GM19023 (cell line): ENCODE data around the gene UNCX.
"Not testable (repeated sequence)": the region's sequence is repeated elsewhere in the genome, so short reads cannot be mapped to it uniquely, and the experiment has no call there.

Source experiments
- ATAC-seq: cut with Tn5 transposase; IDR thresholded peaks from one replicate; pipeline ENCODE4 v1.9.1; 2021; ENCODE audit warnings: mild to moderate bottlenecking, moderate library complexity; ENCODE audit not compliant: unreplicated experiment

Gene UNCX

DNA sequence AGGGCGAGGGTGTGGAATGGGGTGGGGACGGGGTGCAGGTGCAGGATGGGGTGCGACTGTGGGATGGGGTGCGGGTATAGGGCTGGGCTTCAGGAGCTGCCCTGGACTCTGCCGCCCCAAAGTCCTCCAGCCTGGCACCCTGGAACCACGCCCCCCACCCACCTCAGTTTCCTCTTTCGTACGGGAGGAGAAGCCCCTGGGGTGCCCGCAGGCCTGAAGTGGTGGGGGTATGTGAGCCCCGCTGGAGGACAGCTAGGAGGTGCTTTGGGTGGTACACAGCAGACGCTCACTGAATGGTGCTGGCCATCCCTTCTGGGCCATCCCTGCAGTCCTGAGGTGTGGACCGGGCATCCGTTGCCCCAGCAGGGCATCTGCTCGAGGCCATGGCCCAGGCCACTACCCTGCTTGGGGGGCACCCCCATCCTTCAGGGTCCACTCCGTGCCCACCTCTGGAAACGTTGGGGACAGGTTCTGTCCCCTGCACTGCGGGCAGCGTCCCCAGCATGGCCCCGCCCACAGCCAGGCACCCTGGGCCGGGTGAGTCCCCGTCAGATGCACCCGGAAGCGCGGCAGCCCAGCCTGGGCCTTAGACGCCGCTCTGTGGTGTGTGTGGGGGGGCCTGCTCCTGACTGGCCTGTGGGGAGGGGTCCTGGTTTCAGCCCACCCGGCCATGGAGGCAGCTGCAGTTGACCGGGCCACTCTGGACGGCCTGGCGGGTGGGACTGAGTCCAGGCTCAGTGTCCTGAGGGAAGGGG, 41.6 kb downstream of the UNCX start:
- no peak for ATAC-seq

DNA sequence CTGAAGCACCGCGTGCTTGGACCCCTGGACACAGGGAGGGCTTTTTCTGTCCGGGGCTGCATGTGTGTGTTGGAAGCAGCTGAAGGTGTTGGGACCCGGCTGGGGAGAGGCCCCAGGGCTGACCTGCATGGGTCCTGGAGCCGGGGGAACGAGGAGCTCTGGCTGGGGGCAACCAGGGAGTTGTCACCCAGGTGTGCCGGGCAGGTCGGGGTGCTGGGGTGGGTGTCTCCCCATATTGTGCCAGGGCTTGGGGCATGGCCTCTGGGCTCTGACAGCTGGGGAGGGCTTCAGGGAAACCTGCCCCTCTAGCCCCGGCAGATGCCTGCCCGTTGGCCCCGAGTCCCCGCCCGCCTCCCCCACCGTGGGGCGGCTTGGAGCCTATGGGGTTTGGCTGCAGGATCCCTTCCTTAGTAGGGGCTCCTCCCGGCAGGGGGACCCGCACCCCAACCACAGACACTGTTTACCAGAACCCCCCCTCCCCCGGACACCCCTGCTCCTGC, 42.3 kb downstream of the UNCX start:
- no peak for ATAC-seq

DNA sequence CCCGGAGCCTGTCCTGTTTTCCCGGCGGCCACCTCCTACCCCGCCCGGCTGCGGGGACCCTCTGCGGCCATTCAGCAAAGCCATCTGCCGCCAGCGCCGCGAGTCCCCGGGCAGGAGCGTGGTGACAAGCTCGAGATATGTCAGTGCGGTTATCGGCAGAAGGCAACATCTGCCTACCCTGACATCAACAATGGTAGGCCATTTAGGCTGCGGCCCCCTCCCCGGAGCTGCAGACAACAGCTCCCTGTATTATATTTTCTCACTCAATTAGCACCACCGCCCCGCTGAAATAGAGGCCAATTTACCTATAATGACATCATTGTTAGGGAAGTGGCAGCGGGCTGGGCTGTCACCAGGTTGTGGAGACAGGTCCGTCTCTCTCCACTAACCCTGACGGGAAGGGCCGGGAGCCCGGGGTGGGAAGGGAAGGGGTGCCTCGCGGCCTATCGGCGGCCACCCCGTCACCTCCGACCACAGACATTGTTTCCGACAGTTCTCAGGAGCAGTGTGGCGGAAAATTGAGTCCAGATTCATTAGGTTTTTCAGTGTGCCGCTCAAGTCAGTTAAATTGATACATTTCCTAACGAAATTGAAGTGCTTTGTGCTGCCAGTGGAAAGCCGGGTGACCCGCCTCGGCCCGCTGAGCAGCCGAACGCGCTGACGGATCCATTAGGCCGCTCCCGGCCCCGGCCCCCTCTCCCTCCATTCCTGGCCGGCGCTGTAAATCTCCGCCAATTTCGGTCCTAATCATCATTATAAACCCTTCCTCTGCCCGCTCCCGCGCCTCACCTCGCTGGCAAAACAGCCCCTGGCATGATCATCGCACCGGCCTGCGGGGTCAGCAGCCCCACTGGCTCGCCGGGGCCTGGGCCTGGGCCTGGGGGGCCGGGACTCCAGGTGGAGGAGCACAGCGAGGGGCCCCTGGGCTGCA, 43.0 kb downstream of the UNCX start:
- ATAC-seq: no peak

DNA sequence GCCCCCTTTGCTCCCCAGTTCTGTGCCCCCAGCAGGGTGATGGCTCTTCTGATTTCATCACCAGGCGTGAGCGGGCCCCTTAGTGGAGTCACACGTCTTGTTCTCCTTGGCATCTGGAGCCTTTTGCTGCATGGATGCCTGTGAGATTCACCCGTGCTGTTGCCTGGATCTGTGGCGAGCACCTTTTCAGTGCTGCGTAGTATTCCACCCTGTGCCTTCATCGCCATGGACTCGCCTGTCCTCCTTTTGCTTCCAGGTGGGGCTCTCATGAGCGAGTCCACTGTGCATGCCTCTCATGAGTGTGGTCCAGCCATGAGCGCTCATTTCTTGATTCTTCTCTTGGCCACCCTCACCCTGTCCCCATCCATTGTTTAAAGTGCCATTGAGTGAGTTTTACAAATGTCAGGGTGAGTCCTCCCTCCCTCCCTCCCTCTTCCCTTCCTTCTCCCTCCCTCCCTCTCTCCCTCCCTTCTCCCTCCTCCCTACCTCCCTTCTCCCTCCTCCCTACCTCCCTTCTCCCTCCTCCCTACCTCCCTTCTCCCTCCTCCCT, 44.0 kb downstream of the UNCX start:
- no peak for ATAC-seq

DNA sequence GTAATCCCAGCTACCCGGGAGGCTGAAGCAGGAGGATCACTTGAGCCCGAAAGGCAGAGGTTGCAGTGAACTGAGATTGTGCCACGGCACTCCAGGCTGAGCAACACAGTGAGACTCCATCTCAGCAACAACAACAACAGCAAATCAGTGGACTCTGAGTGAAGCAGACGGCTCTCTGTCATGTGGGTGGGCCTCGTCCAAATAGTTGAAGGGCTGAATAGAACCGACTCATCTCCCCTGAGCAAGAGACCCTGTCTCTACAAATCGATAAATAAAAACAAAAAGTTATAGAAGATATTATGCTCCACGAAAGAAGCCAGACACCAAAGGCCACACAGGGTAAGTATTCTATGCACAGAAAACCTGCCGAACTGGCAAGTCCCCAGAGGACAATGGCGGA, 45.9 kb downstream of the UNCX start:
- no peak for ATAC-seq

DNA sequence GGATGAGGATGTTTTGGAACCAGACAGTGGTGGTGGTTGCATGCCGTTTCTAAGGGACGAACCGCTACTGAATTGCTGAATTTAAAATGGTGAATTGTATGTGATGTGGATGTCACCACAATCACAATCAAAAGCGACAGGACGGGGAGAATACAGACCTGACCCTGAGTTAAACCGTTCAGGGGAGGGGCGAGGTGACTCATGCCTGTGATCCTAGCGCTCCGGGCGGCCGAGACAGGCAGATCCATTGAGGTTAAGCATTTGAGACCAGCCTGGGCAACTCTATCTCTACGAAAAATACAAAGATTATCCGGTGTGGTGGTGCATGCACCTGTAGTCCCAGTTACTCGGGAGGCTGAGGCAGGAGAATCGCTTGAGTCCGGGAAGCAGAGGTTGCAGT, 46.4 kb downstream of the UNCX start:
- no peak for ATAC-seq

DNA sequence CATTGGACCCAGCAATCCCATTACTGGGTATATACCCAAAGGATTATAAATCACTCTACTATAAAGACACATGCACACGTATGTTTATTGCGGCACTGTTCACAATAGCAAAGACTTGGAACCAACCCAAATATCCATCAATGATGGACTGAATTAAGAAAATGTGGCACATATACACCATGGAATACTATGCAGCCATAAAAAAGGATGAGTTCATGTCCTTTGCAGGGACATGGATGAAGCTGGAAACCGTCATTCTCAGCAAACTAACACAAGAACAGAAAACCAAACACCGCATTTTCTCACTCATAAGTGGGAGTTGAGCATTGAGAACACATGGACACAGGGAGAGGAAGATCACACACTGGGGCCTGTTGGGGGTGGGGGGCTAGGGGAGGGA, 47.2 kb downstream of the UNCX start:
- ATAC-seq: not testable (repeated sequence)

DNA sequence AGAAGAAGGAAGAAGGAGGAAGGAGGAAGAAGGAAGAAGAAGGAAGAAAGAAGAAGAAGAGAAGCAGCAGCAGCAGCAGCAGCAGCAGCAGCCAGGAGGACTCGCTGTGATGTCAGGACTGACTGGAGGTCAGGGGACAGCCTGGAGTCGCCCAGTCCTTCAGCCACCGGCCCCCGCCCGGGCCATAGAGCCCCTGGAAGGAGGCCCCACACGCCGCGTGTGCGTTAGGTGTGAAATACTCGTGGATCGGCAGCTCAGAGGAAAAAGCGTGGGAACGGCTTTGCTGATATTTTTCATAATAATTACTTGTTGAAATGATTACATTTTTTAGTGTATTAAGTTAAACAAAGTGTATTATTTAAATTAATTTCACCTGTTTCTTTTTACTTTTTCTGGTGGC, 48.4 kb downstream of the UNCX start:
- no peak for ATAC-seq

DNA sequence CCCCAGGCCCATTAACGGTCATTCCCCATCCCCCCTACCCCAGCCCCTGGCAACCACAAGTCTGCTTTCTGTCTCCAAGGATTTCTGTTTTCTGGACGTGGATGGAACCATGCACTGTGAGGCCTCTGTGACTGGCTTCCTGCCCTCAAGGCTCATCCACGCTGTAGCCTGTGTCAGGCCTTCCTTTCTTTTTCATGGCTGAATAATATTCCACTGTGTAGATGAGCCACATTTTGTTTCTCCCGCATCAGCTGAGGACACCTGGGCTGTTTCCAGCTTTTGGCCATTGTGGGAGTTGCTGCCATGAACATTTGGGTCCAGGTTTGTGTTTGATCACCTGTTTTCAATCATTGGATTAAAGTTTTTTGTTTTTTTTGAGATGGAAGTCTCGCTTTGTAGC, 50.0 kb downstream of the UNCX start:
- no peak for ATAC-seq

DNA sequence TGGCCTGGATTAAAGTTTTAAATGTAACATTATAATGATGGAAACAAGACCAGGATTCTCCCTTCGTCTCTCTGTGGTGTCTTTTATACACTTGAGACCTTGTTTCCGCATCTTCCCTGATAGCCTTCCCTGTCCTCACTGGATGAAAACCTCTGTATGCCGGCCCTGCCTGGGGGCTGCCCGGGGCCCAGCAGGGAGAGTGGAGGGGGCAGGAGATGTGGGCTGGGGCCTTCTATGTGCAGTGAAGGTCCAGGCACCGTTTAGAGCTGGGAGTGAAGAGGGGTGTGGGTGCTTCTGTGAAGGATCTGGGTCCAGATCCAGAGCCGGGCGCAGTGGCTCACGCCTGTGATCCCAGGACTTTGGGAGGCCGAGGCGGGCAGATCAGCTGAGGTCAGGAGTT, 50.7 kb downstream of the UNCX start:
- no peak for ATAC-seq

DNA sequence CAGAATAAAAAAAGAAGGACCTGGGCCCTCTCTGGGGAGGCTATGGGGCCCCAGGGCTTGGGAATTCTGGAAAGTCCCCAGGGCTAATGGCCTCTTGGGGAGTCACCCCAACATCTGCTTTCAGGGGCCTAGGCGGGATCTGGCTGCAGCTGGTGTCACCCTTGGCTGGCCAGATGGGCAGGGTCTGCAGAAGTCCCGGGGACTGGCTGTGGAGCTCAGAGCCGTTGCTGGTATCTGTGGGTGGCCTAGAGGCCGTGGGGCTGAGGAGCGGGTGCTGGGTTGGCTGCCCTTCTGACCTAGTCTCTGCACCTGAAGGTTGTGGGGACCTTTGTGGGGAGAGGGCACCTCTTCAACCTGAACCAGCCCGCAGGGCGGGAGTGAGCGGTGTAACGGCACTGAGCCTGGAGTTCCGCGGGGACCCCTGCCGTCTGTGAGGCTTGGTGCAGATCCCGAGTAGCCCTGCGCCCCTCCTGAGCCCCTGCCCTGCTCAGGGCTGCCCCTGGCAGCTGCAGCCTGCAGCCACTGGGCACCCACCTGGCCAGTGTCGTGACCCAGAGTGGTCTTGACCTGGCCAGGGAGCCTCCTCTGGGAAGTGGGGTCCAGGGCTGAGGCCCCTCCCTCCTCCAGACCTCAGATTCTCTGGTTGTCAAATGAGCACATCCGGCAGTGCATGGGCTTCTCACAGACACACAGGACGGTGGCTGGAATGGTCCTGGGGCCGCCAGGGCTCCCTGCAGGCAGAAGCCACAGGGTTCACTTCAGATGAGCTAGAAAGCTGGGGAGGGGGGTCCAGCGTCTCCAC, 51.5 kb downstream of the UNCX start:
- no peak for ATAC-seq

DNA sequence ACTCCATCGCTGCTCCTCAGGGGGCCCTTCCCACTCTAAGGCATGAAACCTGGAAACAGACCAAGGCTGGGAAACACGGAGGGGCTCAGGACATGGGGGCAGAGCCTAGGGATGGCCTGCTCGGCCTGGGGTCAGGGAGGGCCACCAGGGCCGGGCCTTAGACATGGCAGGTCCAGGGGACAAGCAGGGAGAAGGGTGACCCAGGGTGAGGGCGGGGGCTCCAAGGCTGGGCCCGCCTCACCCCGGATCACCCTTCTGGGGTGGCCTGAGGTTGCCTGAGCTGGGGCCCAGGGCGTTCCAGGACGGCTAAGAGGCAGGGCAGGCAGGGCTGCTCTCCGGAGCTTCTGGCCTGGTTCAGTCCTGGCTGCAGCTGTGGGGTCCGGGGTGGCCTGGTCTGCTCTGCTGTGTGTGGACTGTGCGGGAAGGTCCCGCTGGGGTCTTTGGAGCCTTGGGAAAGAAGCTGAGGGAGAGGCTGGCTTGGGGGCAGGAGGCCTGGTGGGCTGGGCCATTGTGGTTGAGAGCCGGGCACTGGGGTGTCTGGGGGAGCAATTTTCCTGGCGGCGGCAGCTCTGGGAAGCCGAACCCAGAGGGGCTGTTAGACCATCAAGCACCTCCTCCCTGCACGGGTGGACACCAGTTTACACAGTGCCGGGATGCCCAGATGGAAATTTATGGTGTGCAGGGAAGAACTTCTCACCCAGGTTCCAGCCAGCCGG, 52.2 kb downstream of the UNCX start:
- no peak for ATAC-seq

DNA sequence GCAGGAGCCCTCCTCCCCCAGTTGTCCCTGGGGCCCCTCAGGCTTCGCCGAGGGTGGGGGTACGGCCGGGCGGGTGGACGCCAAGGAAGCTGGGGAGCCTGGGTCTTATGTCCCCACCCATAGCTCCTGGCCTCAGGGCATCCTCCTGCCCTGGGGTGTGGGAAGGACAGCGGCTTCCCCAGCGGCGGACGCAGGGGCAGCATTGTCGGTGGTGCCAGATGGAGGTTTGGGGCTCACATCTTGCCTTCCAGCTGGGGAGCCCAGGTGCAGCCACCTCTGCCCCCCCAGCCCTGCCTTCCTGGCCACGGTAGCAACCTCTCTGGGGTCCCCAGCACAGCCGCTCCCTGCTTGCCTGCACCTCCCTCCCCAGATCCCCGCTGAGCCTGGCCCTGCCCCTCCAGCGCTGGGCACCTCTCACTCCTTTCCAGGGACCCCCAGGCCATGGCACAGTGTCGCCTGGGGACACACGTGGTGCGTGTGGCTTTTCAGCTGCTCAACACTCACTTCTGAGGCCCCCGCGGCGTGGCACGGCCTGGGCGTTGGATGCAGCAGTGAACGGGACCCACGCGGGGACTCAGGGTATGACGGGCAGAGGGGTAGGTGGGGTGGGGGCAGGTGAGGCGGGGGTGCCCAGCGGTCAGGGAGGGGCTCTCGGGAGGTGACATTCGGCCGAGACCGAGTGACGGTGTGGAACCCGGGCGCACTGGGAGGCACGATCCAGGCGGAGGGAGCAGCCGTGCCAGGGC, 53.1 kb downstream of the UNCX start:
- ATAC-seq: no peak
